ENCODE results near the gene RTN4RL1.
A peak's percentile ranks its signal among the peaks of the same experiment; 100 is the strongest.

RTN4RL1 gene

GRCh38 chr17:1976683-1977064 lies 48.5 kb downstream of the RTN4RL1 start:
- TF ChIP-seq CTCF (conservative IDR thresholded peaks at IDR 0.05; ENCODE audit: control insufficient read depth, insufficient read depth, low read depth, low read length): no peak
- no peak overlapping the region for H3K4me3 ChIP-seq (ENCODE audit: control insufficient read depth, low read depth, low read length)
- DNase-seq (ENCODE audit: low read depth): no peak

GRCh38 chr17:1976000-1976682 lies 49.0 kb downstream of the RTN4RL1 start:
- DNase-seq (ENCODE audit: low read depth): no peak

GRCh38 chr17:1975573-1975972 lies 49.6 kb downstream of the RTN4RL1 start:
- H3K4me3 ChIP-seq (ENCODE audit: control insufficient read depth, low read depth, low read length): no peak overlapping the region
- no peak for DNase-seq (ENCODE audit: low read depth)
- TF ChIP-seq CTCF (conservative IDR thresholded peaks at IDR 0.05; ENCODE audit: control insufficient read depth, insufficient read depth, low read depth, low read length): no peak

More at GRCh38 chr17:1976000-1976682, 49.0 kb downstream of the RTN4RL1 start:
- H3K4me3 ChIP-seq (ENCODE audit: control insufficient read depth, low read depth, low read length): no peak overlapping the region
- no peak for TF ChIP-seq CTCF (conservative IDR thresholded peaks at IDR 0.05; ENCODE audit: control insufficient read depth, insufficient read depth, low read depth, low read length)

GRCh38 chr17:1972487-1973160 lies 52.5 kb downstream of the RTN4RL1 start:
- H3K4me3 ChIP-seq (ENCODE audit: control insufficient read depth, low read depth, low read length): no peak overlapping the region
- DNase-seq (ENCODE audit: low read depth): peak; percentile 17
- no peak for TF ChIP-seq CTCF (conservative IDR thresholded peaks at IDR 0.05; ENCODE audit: control insufficient read depth, insufficient read depth, low read depth, low read length)

GRCh38 chr17:1970843-1971384 lies 54.2 kb downstream of the RTN4RL1 start:
- H3K4me3 ChIP-seq (ENCODE audit: control insufficient read depth, low read depth, low read length): no peak overlapping the region
- DNase-seq (ENCODE audit: low read depth): no peak
- no peak for TF ChIP-seq CTCF (conservative IDR thresholded peaks at IDR 0.05; ENCODE audit: control insufficient read depth, insufficient read depth, low read depth, low read length)

GRCh38 chr17:1969712-1970111 lies 55.4 kb downstream of the RTN4RL1 start:
- no peak for DNase-seq (ENCODE audit: low read depth)
- TF ChIP-seq CTCF (conservative IDR thresholded peaks at IDR 0.05; ENCODE audit: control insufficient read depth, insufficient read depth, low read depth, low read length): no peak
- H3K4me3 ChIP-seq (ENCODE audit: control insufficient read depth, low read depth, low read length): no peak overlapping the region

All from fibroblast of mammary gland (primary cell).